Lower leg skin (tissue), 3 donors: ENCODE data around the gene RUVBL2.

Experiments used
- POLR2A ChIP-seq, 2 donors: fragments of 450-650 bp; IDR thresholded peaks; one replicate each; pipeline ENCODE4 v1.6.1; 2016 to 2017; ENCODE audit warnings: antibody characterized with exemption in 2 of 2, mild to moderate bottlenecking in 1 of 2, moderate library complexity in 1 of 2
- TF ChIP-seq, protein P1 (sequence below), 3 donors: fragments of 450-650 bp; IDR thresholded peaks; one replicate each; pipeline ENCODE4 v1.5.1; 2016; ENCODE audit warnings: antibody characterized with exemption in 3 of 3, mild to moderate bottlenecking in 3 of 3, moderate library complexity in 2 of 3

- TF ChIP-seq, protein P1, sequence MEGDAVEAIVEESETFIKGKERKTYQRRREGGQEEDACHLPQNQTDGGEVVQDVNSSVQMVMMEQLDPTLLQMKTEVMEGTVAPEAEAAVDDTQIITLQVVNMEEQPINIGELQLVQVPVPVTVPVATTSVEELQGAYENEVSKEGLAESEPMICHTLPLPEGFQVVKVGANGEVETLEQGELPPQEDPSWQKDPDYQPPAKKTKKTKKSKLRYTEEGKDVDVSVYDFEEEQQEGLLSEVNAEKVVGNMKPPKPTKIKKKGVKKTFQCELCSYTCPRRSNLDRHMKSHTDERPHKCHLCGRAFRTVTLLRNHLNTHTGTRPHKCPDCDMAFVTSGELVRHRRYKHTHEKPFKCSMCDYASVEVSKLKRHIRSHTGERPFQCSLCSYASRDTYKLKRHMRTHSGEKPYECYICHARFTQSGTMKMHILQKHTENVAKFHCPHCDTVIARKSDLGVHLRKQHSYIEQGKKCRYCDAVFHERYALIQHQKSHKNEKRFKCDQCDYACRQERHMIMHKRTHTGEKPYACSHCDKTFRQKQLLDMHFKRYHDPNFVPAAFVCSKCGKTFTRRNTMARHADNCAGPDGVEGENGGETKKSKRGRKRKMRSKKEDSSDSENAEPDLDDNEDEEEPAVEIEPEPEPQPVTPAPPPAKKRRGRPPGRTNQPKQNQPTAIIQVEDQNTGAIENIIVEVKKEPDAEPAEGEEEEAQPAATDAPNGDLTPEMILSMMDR (IDR thresholded peaks at IDR 0.05): no peak
- TF ChIP-seq POLR2A (IDR thresholded peaks at IDR 0.05): no peak
Measured at GRCh38 chr19:48982280-48982679, 11.4 kb upstream of the RUVBL2 start.
